Stimulated activated CD8-positive, alpha-beta memory T cell treated with anti-CD3 and anti-CD28 coated beads, Interleukin-12 subunit alpha, Interleukin-12 subunit beta, amount 100 ng/mL, for 1 hour (primary cell): Measurements from ENCODE around the gene ACTMAP.

Experiments used
- DNase-seq: peaks from one replicate; pipeline ENCODE4 v3.0.0-alpha.2; 2020; ENCODE audit warnings: low read depth

ACTMAP gene

GRCh38 chr19:40693150-40693788 is 57.0 kb downstream of the ACTMAP start:
- no peak for DNase-seq

- no peak for DNase-seq
Observed at GRCh38 chr19:40692212-40692551, 58.1 kb downstream of the ACTMAP start.

- DNase-seq: no peak
Observed at GRCh38 chr19:40691421-40692211, 58.7 kb downstream of the ACTMAP start.
